Esophagus muscularis mucosa (tissue), 4 donors: ENCODE measurements around the gene NRAP. TPM values are rescaled to one million over a fixed set of nuclear protein-coding genes. Genes with fewer than 3 reads are reported as not detected.

Experiments
- DNase-seq: peaks from one replicate; pipeline ENCODE4 v3.0.0-alpha.2; 2017; ENCODE audit errors: extremely low spot score
- H3K27ac ChIP-seq, 4 donors: fragments of 200-600 bp; sonication (generic); replicated peaks in 1 of 4; 1 replicate in 3 of 4; 2 replicates in 1 of 4; pipeline ENCODE4 v1.5.1; 2016 to 2019; ENCODE audit warnings: mild to moderate bottlenecking in 1 of 4
- H3K27me3 ChIP-seq, 4 donors: fragments of 200-600 bp; sonication (generic); one replicate each; pipeline versions ENCODE4 v1.5.1 to v1.6.0; 2016 to 2019
- H3K36me3 ChIP-seq, 4 donors: fragments of 200-600 bp; sonication (generic); one replicate each; pipeline ENCODE4 v1.5.1; 2016 to 2019
- H3K4me1 ChIP-seq, 4 donors: fragments of 200-600 bp; sonication (generic); one replicate each; pipeline ENCODE4 v1.5.1; 2016 to 2019
- H3K4me3 ChIP-seq, 4 donors: fragments of 200-600 bp; sonication (generic); 1 replicate in 2 of 4; 2 replicates in 2 of 4; pipeline ENCODE4 v1.5.1; 2016 to 2019; ENCODE audit warnings: mild to moderate bottlenecking in 4 of 4, moderate library complexity in 1 of 4
- H3K9me3 ChIP-seq, 4 donors: fragments of 200-600 bp; sonication (generic); 1 replicate in 3 of 4; 2 replicates in 1 of 4; pipeline ENCODE4 v1.5.1; 2016 to 2019
- CTCF ChIP-seq, 3 experiments: fragments of 200-600 bp in 2 of 3; fragments of 450-650 bp in 1 of 3; sonication (generic) in 2 of 3; IDR thresholded peaks; one replicate each; pipeline ENCODE4 v1.5.1; 2017 to 2019; ENCODE audit warnings: antibody characterized with exemption in 3 of 3, mild to moderate bottlenecking in 2 of 3, moderate library complexity in 1 of 3
- EP300 ChIP-seq: sonication (generic); formaldehyde crosslinking; IDR thresholded peaks from one replicate; pipeline ENCODE4 v1.6.1; 2017; ENCODE audit warnings: antibody characterized with exemption
- POLR2A ChIP-seq: fragments of 450-650 bp; IDR thresholded peaks from one replicate; pipeline ENCODE4 v1.6.1; 2017; ENCODE audit warnings: antibody characterized with exemption, moderate library complexity, mild to moderate bottlenecking, low read depth
- POLR2AphosphoS5 ChIP-seq, 2 donors: sonication (generic); formaldehyde crosslinking; IDR thresholded peaks; one replicate each; pipeline ENCODE4 v1.6.1; 2017; ENCODE audit warnings: antibody characterized with exemption in 2 of 2
- WGBS: methylation state at CpG from one replicate; pipeline ENCODE4 v1.1.5; 2018; 5-methylcytosine and 5-hydroxymethylcytosine counted together
- intact Hi-C: fragments of 100-400 bp; cut with DNase I; formaldehyde crosslinking; loops from one replicate; pipeline ENCODE4 v1.15.1; 2023
- total RNA-seq, 4 donors: library from RNA; depleted of rRNA; stranded (reverse); fragments of >200 nt; gene quantifications; one replicate each; pipeline versions ENCODE4 v1.1.0 to v1.2.1, GENCODE V29; 2016

NRAP gene
- not detected for total RNA-seq

GRCh38 chr10:113663908-113664307, at the start of gene NRAP:
NRAP (minus strand) TSS chr10:113664041; CDS start chr10:113663882, 159 bp downstream.
- no peak within 1 kb of the TSS for H3K27ac ChIP-seq
- no peaks in the 10 kb centered on the region for H3K36me3 ChIP-seq
- no peak within 1 kb of the TSS for H3K4me3 ChIP-seq
- DNase-seq = no peak
- H3K27me3 ChIP-seq = no peaks in the 10 kb centered on the region
- no peaks in the 10 kb centered on the region for H3K9me3 ChIP-seq
- WGBS = 81% methylated on average over 5 of the region's 5 CpGs
- no peaks in the 10 kb centered on the region for H3K4me1 ChIP-seq
- intact Hi-C loops = no loop called here
- no peak for TF ChIP-seq POLR2A
- TF ChIP-seq POLR2AphosphoS5 (IDR thresholded peaks at IDR 0.05) = no peak
- no peak for TF ChIP-seq EP300
- TF ChIP-seq CTCF (IDR thresholded peaks at IDR 0.05) = no peak

- Histone ChIP-seq H3K27ac (no peak overlapping the region), H3K4me3 (no peak overlapping the region), H3K36me3 (peaks cover 0 to 16% (median 7%) of the 10 kb centered on the region in 4 donors), H3K4me1 (peaks cover 8 to 37% (median 32%) of the 10 kb centered on the region in 4 donors), H3K27me3 (no peaks in the 10 kb centered on the region), H3K9me3 (no peaks in the 10 kb centered on the region)
- DNase-seq = no peak
- no peak for TF ChIP-seq POLR2AphosphoS5 (IDR thresholded peaks at IDR 0.05)
- 90% methylated on average over 2 of the region's 2 CpGs for WGBS
- intact Hi-C loops = no loop called here
Measured at GRCh38 chr10:113713640-113713982, 49.8 kb upstream of the NRAP start.

- Histone ChIP-seq H3K9me3 (no peaks in the 10 kb centered on the region), H3K4me1 (peaks cover 8 to 37% (median 32%) of the 10 kb centered on the region in 4 donors), H3K27ac (no peak overlapping the region), H3K36me3 (peaks cover 0 to 16% (median 6%) of the 10 kb centered on the region in 4 donors), H3K27me3 (no peaks in the 10 kb centered on the region), H3K4me3 (no peak overlapping the region)
- intact Hi-C loops = no loop called here
- 81% methylated on average over 8 of the region's 8 CpGs for WGBS
- no peak for DNase-seq
- TF ChIP-seq POLR2AphosphoS5 (IDR thresholded peaks at IDR 0.05) (no peak), EP300 (no peak), CTCF (IDR thresholded peaks at IDR 0.05) (no peak), POLR2A (no peak)
Measured at GRCh38 chr10:113712755-113713639, 49.2 kb upstream of the NRAP start.

GRCh38 chr10:113712024-113712423, 48.2 kb upstream of the NRAP start:
- over 99% methylated on average over 3 of the region's 3 CpGs for WGBS
- intact Hi-C loops = no loop called here
- no peak for DNase-seq
- H3K4me1 ChIP-seq = peaks cover 8 to 45% (median 37%) of the 10 kb centered on the region in 4 donors
- no peaks in the 10 kb centered on the region for H3K9me3 ChIP-seq
- no peak for TF ChIP-seq POLR2AphosphoS5 (IDR thresholded peaks at IDR 0.05)
- no peak for TF ChIP-seq POLR2A
- TF ChIP-seq CTCF (IDR thresholded peaks at IDR 0.05) = no peak
- no peak for TF ChIP-seq EP300
- H3K27ac ChIP-seq = no peak overlapping the region
- no peaks in the 10 kb centered on the region for H3K27me3 ChIP-seq
- H3K36me3 ChIP-seq = peaks cover 0 to 7% (median 5%) of the 10 kb centered on the region in 4 donors
- no peak overlapping the region for H3K4me3 ChIP-seq

- Histone ChIP-seq H3K27me3 (no peaks in the 10 kb centered on the region), H3K9me3 (no peaks in the 10 kb centered on the region), H3K4me3 (no peak overlapping the region), H3K4me1 (peaks cover 8 to 54% (median 44%) of the 10 kb centered on the region in 4 donors), H3K27ac (peak overlapping the region in 1 of 4 donors; percentile 10), H3K36me3 (peaks cover 0 to 7% (median 5%) of the 10 kb centered on the region in 4 donors)
- TF ChIP-seq POLR2A = no peak
- TF ChIP-seq EP300 = no peak
- no peak for TF ChIP-seq CTCF (IDR thresholded peaks at IDR 0.05)
- TF ChIP-seq POLR2AphosphoS5 (IDR thresholded peaks at IDR 0.05) = no peak
- intact Hi-C loops = no loop called here
- DNase-seq = no peak
- WGBS = 59% methylated on average over 2 of the region's 2 CpGs
Measured at GRCh38 chr10:113711142-113711541, 47.3 kb upstream of the NRAP start.
